B cell (primary cell): ENCODE results near the gene ZG16. TPM values are rescaled to one million over a fixed set of nuclear protein-coding genes. Genes with fewer than 3 reads are reported as not detected.

Experiments
- ATAC-seq: fragments of 200-7000 bp; cut with Tn5 transposase; one replicate; pipeline ENCODE4 v1.10.0; 2021; ENCODE audit warnings: low read depth, mild to moderate bottlenecking, moderate number of reproducible peaks, moderate library complexity
- CTCF ChIA-PET: fragments of 350-600 bp; sonication (Branson Sonifier 250); formaldehyde crosslinking; loops from one replicate; lab custom pipeline; 2021; ENCODE audit warnings: antibody characterized with exemption, inconsistent platforms; lab: Charles Lee
- POLR2A ChIA-PET: fragments of 350-600 bp; sonication (Branson Sonifier 250); formaldehyde crosslinking; loops from one replicate; lab custom pipeline; 2021; ENCODE audit warnings: antibody characterized with exemption; lab: Charles Lee
- DNase-seq: peaks from one replicate; pipeline ENCODE4 v3.0.0; 2013
- H2AFZ ChIP-seq: 2 replicates; pipeline ENCODE4 v1.6.1; 2012; ENCODE audit warnings: mild to moderate bottlenecking, low read depth, low read length; ENCODE audit not compliant: insufficient read depth, poor library complexity, severe bottlenecking
- H3K27ac ChIP-seq, 2 donors: 1 replicate in 1 of 2; 2 replicates in 1 of 2; pipeline ENCODE4 v1.5.1; 2012 to 2013; ENCODE audit warnings: low read length in 2 of 2, mild to moderate bottlenecking in 2 of 2, moderate library complexity in 1 of 2
- H3K27me3 ChIP-seq, 4 experiments: fragments of 200-600 bp in 1 of 4; sonication (generic) in 1 of 4; replicated peaks in 1 of 4; 1 replicate in 2 of 4; 2 replicates in 2 of 4; pipeline versions ENCODE4 v1.6.1 to v1.7.0; 2013 to 2016; ENCODE audit warnings: low read length in 3 of 4, mild to moderate bottlenecking in 2 of 4, mixed read lengths in 1 of 4, moderate library complexity in 1 of 4; ENCODE audit not compliant: insufficient read depth in 4 of 4, control insufficient read depth in 3 of 4; ENCODE audit errors: control extremely low read depth in 1 of 4
- H3K36me3 ChIP-seq, 2 experiments: replicated peaks in 1 of 2; 1 replicate in 1 of 2; 2 replicates in 1 of 2; pipeline versions ENCODE4 v1.6.1 to v1.7.1; 2013; ENCODE audit warnings: low read length in 1 of 2; ENCODE audit not compliant: insufficient read depth in 2 of 2, control insufficient read depth in 1 of 2; ENCODE audit errors: control extremely low read depth in 1 of 2, extremely low read depth in 1 of 2
- H3K4me1 ChIP-seq, 2 donors: fragments of 200-600 bp in 1 of 2; sonication (generic) in 1 of 2; 1 replicate in 1 of 2; 2 replicates in 1 of 2; pipeline versions ENCODE4 v1.5.1 to v1.6.1; 2013 to 2017; ENCODE audit warnings: low read length in 2 of 2; ENCODE audit not compliant: control insufficient read depth in 2 of 2, insufficient read depth in 2 of 2
- H3K4me2 ChIP-seq: replicated peaks from 2 replicates; pipeline ENCODE3; 2012; ENCODE audit warnings: mild to moderate bottlenecking, low read depth, low read length; ENCODE audit not compliant: poor library complexity, severe bottlenecking
- H3K4me3 ChIP-seq, 5 experiments: fragments of 200-600 bp in 1 of 5; sonication (generic) in 1 of 5; 1 replicate in 3 of 5; 2 replicates in 2 of 5; pipeline versions ENCODE4 v1.5.1 to v1.7.0; 2011 to 2016; ENCODE audit warnings: low read length in 4 of 5, mild to moderate bottlenecking in 4 of 5, low read depth in 2 of 5, control low read depth in 1 of 5, moderate library complexity in 1 of 5; ENCODE audit not compliant: insufficient read depth in 1 of 5; ENCODE audit errors: control extremely low read depth in 1 of 5, extremely low read depth in 1 of 5
- H3K79me2 ChIP-seq: fragments of 200-600 bp; sonication (generic); one replicate; pipeline ENCODE4 v1.6.0; 2016; ENCODE audit warnings: low read length; ENCODE audit not compliant: control insufficient read depth, insufficient read depth
- H3K9ac ChIP-seq: fragments of 200-600 bp; sonication (generic); 2 replicates; pipeline ENCODE4 v1.6.1; 2017; ENCODE audit warnings: mild to moderate bottlenecking, low read length, moderate library complexity
- H3K9me3 ChIP-seq, 3 donors: one replicate each; pipeline versions ENCODE4 v1.6.1 to v1.7.1; 2013; ENCODE audit warnings: low read length in 2 of 3; ENCODE audit not compliant: control insufficient read depth in 2 of 3, insufficient read depth in 1 of 3; ENCODE audit errors: control extremely low read depth in 1 of 3
- H4K20me1 ChIP-seq: 2 replicates; pipeline ENCODE4 v1.6.0; 2012; ENCODE audit warnings: mild to moderate bottlenecking, low read length; ENCODE audit not compliant: insufficient read depth, control insufficient read depth, poor library complexity, severe bottlenecking
- H3K27ac Mint-ChIP-seq: one replicate; pipeline ENCODE4 v1.8.0; 2021; ENCODE audit warnings: mixed read lengths
- H3K27me3 Mint-ChIP-seq: one replicate; pipeline ENCODE4 v1.8.0; 2021; ENCODE audit warnings: mixed read lengths
- H3K4me1 Mint-ChIP-seq: one replicate; pipeline ENCODE4 v1.8.0; 2021; ENCODE audit warnings: mixed read lengths
- H3K4me3 Mint-ChIP-seq: one replicate; pipeline ENCODE4 v1.8.0; 2021; ENCODE audit warnings: mixed read lengths
- H3K9me3 Mint-ChIP-seq: one replicate; pipeline ENCODE4 v1.8.0; 2022; ENCODE audit warnings: mixed read lengths; ENCODE audit not compliant: insufficient read depth
- CTCF ChIP-seq: fragments of 200-600 bp; IDR thresholded peaks from one replicate; pipeline ENCODE4 v1.8.0; 2022; ENCODE audit warnings: antibody characterized with exemption, mild to moderate bottlenecking
- EZH2 ChIP-seq: IDR thresholded peaks from 2 replicates; pipeline ENCODE4 v1.6.1; 2012; ENCODE audit warnings: borderline replicate concordance, low read depth, mild to moderate bottlenecking, moderate library complexity, low read length; ENCODE audit not compliant: insufficient read depth, poor library complexity, severe bottlenecking
- WGBS: methylation state at CpG from one replicate; pipeline ENCODE4 v1.1.5; 2013; ENCODE audit warnings: missing lambda C conversion rate; ENCODE audit not compliant: insufficient coverage; 5-methylcytosine and 5-hydroxymethylcytosine counted together
- intact Hi-C: fragments of 100-400 bp; cut with micrococcal nuclease; formaldehyde crosslinking; loops from one replicate; pipeline ENCODE4 v1.10.0; 2022
- polyA plus RNA-seq: library from polyadenylated mRNA; depleted of rRNA; stranded (reverse); fragments of >200 nt; gene quantifications from 2 replicates; pipeline ENCODE4 v1.2.3, GENCODE V29; 2012
- total RNA-seq, 2 donors: library from RNA; stranded (reverse); fragments of 120-200 nt in 1 of 2; gene quantifications; 1 replicate in 1 of 2; 2 replicates in 1 of 2; pipeline versions ENCODE4 v1.2.3 to v1.2.4, GENCODE V29; 2013 to 2022

The ZG16 gene
- total and polyA plus RNA-seq, 2 donors (not counting 1 experiment from before 2014, with no cell fraction given): 0.06 TPM; not detected in 1

GRCh38 chr16:29790183-29790948, 12.3 kb downstream of the ZG16 start, which contains the start of gene KIF22:
Gene KIF22, plus strand, starts transcription at chr16:29790751. Its CDS starts 9 bp downstream, at chr16:29790760.
- DNase-seq (peak; percentile 100), ATAC-seq (peak; percentile 96)
- H3K36me3 ChIP-seq: no peaks in the 10 kb centered on the region
- intact Hi-C loops: loop anchor here (1.0 to 5.0 kb wide), 7 partner anchors 15 to 206 kb away; partner anchors contain the start of genes CDIPT, INO80E, PAGR1 and TAOK2
- H2AFZ ChIP-seq: peak within 1 kb of the TSS; percentile 89
- H3K27me3 Mint-ChIP-seq: no peaks in the 10 kb centered on the region
- 2% methylated on average over 67 of the region's 67 CpGs for WGBS
- H3K9me3 Mint-ChIP-seq: no peaks in the 10 kb centered on the region
- peaks cover 19 to 34% of the 10 kb centered on the region in 2 donors for H3K4me1 ChIP-seq
- H3K27me3 ChIP-seq: no peaks in the 10 kb centered on the region
- peaks cover 47% of the 10 kb centered on the region for H3K79me2 ChIP-seq
- H3K4me2 ChIP-seq: peak within 1 kb of the TSS; percentile 98
- peak within 1 kb of the TSS; percentile 99 for H3K4me3 Mint-ChIP-seq
- ChIA-PET POLR2A (interaction anchor here (0.6 to 2.5 kb wide), 16 partner anchors 11 to 1443 kb away, joined by 3 to 24 read pairs (median 4); partner anchors contain the start of genes C16orf54, MAZ, PAGR1 and PRRT2), CTCF (interaction anchor here (0.6 to 3.8 kb wide), 22 partner anchors 10 to 90 kb away, joined by 3 to 25 read pairs (median 6); partner anchors contain the start of genes MAZ, MVP and PAGR1)
- peak; percentile 84 for TF ChIP-seq CTCF
- TF ChIP-seq EZH2: no peak
- H4K20me1 ChIP-seq: no peaks in the 10 kb centered on the region
- no peaks in the 10 kb centered on the region for H3K9me3 ChIP-seq
- H3K27ac ChIP-seq: peak within 1 kb of the TSS; percentile 75 to 77
- H3K4me1 Mint-ChIP-seq: peaks cover 34% of the 10 kb centered on the region
- H3K4me3 ChIP-seq: peak within 1 kb of the TSS; percentile 65 to 93 (median 78)
- H3K9ac ChIP-seq: peak within 1 kb of the TSS; percentile 87
- peak within 1 kb of the TSS; percentile 99 for H3K27ac Mint-ChIP-seq
